NCI-H748 (cell line): ENCODE data around the gene NPC2.
"Not testable (repeated sequence)": the region's sequence is repeated elsewhere in the genome, so short reads cannot be mapped to it uniquely, and the experiment has no call there.

ENCODE experiments used
- DNase-seq: peaks from one replicate; lab custom pipeline; 2025; ENCODE audit not compliant: unreplicated experiment; lab: John Stamatoyannopoulos, UW

NPC2 gene

GRCh38 chr14:74492776-74493342, at the start of gene NPC2:
Gene NPC2, minus strand, starts transcription at chr14:74493305. Its CDS starts 31 bp downstream, at chr14:74493274.
- no peak for DNase-seq

- no peak for DNase-seq
Observed at GRCh38 chr14:74542056-74542685, 49.1 kb upstream of the NPC2 start.

- no peak for DNase-seq
Observed at GRCh38 chr14:74541225-74541624, 48.1 kb upstream of the NPC2 start.

GRCh38 chr14:74539503-74539902, 46.4 kb upstream of the NPC2 start:
- DNase-seq: no peak

- no peak for DNase-seq
Observed at GRCh38 chr14:74538411-74539391, 45.6 kb upstream of the NPC2 start.

GRCh38 chr14:74536336-74536735, 43.2 kb upstream of the NPC2 start:
- DNase-seq: not testable (repeated sequence)

GRCh38 chr14:74535756-74536325, 42.7 kb upstream of the NPC2 start:
- no peak for DNase-seq

GRCh38 chr14:74533576-74533975, 40.5 kb upstream of the NPC2 start:
- DNase-seq: no peak

- no peak for DNase-seq
Observed at GRCh38 chr14:74532246-74532645, 39.1 kb upstream of the NPC2 start.

GRCh38 chr14:74531467-74531866, 38.4 kb upstream of the NPC2 start:
- peak; percentile 10 for DNase-seq

- DNase-seq: no peak
Observed at GRCh38 chr14:74531006-74531405, 37.9 kb upstream of the NPC2 start.

GRCh38 chr14:74528886-74529285, 35.8 kb upstream of the NPC2 start:
- no peak for DNase-seq

- DNase-seq: no peak
Observed at GRCh38 chr14:74528406-74528805, 35.3 kb upstream of the NPC2 start.

- DNase-seq: no peak
Observed at GRCh38 chr14:74527736-74528280, 34.7 kb upstream of the NPC2 start.

GRCh38 chr14:74526854-74527585, 33.9 kb upstream of the NPC2 start:
- no peak for DNase-seq

GRCh38 chr14:74525361-74525851, 32.3 kb upstream of the NPC2 start:
- no peak for DNase-seq

GRCh38 chr14:74524812-74525135, 31.7 kb upstream of the NPC2 start:
- DNase-seq: no peak

- no peak for DNase-seq
Observed at GRCh38 chr14:74524076-74524811, 31.1 kb upstream of the NPC2 start.

GRCh38 chr14:74522740-74523139, 29.6 kb upstream of the NPC2 start:
- no peak for DNase-seq

GRCh38 chr14:74521756-74522155, 28.7 kb upstream of the NPC2 start:
- DNase-seq: no peak
